Measurements from ENCODE around the gene DUS4L.

Gene DUS4L

GRCh38 chr7:107580716-107581383 lies 17.1 kb downstream of the DUS4L start:
- peak; percentile 26 for DNase-seq

- no peak for DNase-seq
Observed at GRCh38 chr7:107581387-107582013, 17.7 kb downstream of the DUS4L start.

DNA sequence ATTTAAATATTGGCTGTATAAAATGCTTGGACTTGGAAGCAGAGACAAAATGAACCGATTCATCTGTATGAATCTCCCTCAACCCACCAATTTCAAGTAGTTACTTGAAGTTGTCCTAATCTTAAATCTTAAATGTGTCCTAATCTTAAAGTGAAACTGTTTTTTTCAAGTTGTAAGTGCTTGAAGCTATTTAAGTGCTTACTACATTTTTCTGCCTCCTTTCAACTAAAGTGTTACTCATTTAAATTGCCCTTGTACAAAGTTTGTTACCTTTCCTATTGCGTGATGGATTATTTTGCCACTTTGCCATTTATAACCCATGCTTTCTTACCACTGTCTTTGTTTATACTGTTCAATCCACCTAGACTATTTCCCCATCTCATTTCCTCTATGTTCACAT lies 19.1 kb downstream of the DUS4L start:
- DNase-seq, result no peak

DNA sequence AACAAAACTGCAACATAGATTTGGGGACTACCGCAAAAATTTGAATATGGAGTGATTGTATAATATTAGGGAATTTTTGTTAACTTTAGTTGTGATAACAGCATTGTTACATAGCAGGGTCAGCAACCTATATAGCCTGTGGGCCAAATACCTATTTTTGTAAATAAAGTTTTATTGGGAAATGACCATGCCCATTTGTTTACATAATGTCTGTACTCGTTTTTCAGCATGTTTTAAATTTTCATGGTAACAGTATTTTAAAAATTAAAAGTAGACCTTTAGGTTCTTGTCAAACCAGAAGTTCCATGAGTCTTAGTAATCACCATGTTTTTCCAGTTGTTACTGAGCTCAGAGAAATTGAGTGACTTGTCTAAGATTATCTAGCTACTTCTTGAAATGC lies 20.9 kb downstream of the DUS4L start:
- no peak for DNase-seq

DNA sequence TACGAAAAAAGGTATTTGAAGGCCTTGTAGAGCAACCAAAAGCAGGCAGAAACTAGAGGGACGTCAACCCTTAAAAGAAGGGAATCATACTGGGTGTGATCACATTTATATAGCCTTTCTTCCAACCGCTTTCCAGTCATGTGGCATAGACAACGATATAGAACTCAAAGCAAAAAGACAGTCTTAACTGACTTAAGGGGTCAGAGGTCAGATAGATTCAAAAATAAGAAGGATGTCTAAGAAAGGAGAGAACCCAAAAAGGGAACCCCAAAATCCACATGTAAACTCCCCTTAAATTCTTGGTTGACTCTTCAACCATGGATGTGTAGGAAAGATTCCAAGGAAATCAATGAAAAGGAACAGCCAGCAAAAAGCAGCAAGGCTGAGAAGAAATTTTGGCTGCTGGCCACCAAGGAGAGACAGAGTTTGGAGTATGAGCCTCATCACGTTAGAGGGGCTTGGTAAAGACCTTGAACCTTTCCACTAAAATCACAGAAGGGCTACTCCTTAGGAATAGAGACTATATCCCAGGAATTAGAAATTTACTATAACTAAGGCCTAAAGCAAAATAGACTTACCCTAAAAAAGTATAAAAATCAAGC lies 24.9 kb downstream of the DUS4L start:
- DNase-seq, result no peak

- no peak for DNase-seq
Observed at GRCh38 chr7:107591421-107591820, 27.6 kb downstream of the DUS4L start.

DNA sequence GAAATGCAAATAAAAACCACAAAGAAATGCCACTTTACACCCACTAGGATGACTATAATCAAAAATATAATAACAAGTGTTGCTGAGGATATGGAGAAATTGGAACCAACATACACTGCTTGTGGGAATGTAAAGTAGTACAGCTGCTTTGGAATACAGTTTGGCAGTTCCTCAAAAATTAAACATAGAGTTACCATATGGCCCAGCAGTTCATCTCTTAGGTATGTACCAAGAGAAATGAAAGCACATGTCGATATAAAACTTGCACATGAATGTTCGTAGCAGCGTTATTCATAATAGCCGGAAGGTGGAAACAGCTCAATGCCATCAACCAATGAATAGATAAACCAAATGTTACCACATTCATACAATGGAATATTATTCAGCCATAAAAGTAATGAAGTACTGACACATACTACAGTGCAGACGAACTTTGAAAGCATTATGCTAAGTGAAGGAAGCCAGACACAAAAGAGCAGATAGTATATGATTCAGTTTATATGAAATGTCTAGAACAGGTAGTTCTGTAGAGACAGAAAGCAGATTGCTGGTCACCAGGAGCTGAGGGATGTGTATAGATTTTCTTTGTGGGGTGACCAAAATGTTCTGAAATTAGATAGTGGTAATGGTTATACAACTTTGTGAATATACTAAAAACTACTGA lies 28.7 kb downstream of the DUS4L start:
- DNase-seq, result no peak

DNA sequence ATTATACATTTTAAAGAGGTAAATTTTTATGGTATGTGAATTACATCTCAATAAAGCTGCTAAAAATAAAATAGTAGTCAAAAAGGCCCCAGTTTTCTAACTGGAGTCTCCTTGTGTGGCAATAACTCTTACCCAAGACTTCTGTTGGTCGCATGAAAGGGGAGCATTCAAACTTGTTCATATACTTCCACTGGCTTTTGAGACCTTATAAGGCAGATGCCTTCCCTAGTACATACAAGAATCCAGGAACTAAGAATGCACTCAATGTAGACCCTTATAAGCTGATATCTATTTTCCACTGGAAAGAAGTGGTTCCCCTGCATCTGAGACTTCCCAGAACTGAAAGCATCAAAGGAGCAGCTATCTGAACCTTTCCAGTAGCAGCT lies 29.2 kb downstream of the DUS4L start:
- no peak for DNase-seq

DNA sequence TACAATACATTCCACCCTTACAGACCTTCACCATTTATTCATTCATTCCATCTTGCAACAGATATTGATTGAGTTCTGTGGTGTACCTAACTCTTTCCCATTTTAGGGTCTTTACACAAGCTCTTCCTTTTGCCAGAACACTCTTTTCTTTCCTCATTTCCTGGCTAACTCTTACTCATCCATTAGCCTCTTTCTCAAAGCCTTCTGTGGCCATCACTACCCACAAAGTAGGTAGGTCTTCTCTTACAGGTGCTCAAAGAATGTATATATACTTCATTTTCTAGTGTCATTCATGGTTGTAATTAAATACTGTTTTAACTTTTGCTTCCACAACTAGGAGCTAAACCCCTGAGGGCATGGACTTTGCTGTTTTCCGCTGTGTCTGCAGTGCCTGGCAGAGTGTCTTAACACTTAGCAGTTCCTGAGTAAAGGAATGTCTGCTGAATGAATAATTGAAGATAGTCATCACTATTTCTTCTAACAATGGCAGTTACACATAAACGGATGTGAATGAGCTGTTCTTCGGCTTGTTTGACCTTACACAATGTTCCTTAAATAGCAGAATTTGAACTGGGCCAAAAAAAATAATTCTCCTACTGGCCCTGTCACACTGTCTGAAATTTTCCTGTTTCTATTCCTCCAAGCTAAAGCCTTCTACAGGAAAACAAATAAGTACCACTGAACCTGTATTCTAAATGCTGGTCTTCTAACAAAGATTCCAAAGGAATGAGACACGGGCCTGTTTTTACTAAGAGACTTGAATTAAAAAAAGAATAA lies 31.4 kb downstream of the DUS4L start:
- DNase-seq, result no peak

- no peak for DNase-seq
Observed at GRCh38 chr7:107596881-107597581, 33.3 kb downstream of the DUS4L start.

DNA sequence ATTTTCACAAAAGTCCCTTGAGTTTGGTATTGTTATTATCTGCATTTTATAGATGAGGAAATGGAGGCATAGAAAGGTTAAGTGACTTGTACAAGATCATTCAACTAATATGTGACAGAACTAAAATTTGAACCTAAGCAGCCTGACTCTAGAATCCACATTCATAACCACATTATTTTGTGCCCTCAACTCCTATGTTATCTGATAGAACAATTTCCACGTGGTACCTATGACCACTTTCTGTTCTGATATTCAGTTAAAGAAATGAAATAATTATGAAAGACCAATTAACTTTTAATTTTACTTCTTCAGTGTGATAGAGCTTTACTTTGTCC lies 33.8 kb downstream of the DUS4L start:
- no peak for DNase-seq

- no peak for DNase-seq
Observed at GRCh38 chr7:107597953-107598352, 34.2 kb downstream of the DUS4L start.

DNA sequence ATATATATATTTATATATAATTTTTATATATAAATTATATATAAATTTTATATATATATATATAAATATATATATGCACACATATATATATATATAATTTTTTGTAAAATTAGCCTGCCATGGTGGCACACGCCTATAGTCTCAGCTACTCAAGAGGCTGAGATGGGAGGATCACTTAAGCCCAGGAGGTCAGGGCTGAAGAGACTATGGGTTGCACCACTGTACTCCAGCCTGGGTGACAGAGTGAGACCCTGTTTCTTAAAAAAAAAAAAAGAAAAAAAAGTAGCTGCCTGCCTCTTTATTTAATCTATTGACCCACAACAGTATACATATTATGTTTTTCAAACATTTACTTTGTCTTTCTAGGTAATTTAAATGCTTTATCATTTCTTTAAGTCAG lies 35.5 kb downstream of the DUS4L start:
- DNase-seq, result no peak

DNA sequence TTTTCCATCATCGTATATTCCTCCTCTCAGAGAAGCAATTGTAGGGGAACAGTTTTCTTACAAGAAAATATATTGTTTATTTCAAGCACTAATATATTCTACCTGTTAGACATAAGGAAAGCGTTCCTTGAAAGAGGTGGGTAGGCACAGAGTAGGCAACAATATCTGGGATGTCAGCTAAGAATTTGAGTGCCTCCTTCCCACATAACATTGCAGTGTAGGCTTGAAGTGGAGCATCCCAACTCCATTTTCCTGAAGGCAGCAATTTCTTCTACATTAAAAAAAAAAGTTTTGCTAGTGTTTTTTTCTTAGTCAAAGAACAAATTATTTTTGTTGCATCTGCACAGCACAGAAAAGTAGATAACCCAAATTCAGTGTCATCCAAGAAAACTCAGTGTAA lies 37.0 kb downstream of the DUS4L start:
- DNase-seq, result no peak

- no peak for DNase-seq
Observed at GRCh38 chr7:107605218-107605815, 41.5 kb downstream of the DUS4L start.

- no peak for DNase-seq
Observed at GRCh38 chr7:107606303-107606702, 42.5 kb downstream of the DUS4L start.

DNA sequence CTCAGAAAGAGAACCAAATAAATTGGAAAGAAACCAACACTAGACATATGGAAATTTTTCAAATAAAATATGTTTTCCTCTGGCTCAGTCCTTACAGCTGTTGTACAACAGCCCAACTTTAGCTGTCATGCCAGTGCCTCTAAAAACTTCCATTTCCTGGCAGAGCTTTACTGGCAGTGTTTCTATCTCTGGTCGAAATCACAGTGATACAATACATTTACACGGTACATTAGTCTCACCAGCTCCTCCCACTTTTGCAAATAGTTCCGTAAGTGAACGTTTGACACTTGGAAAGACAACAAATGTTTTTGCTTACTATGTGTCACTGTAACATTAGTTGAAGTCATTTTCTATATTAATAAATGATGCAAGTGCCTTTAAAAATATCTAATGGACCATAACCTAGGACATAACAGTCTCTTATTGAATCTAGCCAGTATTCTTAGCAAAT lies 46.1 kb downstream of the DUS4L start:
- DNase-seq, result peak; percentile 66

- peak; percentile 72 for DNase-seq
Observed at GRCh38 chr7:107610323-107610722, 46.6 kb downstream of the DUS4L start.

DNA sequence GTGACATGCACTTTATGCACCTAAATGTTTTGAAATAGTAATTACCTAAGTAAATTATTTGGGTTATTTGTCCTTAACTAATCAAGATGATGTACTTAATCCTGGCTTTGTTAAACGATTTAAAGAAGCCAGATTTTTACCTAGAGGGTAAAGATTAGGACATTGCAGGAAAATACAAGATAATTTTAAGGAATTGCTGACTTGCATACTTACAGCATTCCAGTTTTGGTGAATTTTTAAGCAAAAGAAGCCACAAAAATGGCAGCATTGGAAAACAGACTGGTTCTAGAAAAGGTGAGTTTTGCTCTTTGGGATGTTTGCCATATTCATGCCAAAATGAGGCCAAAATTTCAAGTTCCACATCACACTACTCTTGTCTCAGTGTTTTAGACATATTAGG lies 49.7 kb downstream of the DUS4L start:
- DNase-seq, result no peak

- no peak for DNase-seq
Observed at GRCh38 chr7:107613948-107614347, 50.2 kb downstream of the DUS4L start.

GRCh38 chr7:107614425-107614824 lies 50.7 kb downstream of the DUS4L start:
- peak; percentile 29 for DNase-seq

Measured in NCI-H1105 treated with DMSO at 0.1 percent for 48 hours (cell line).